GM03348 (cell line): ENCODE measurements around the gene SLC47A2.
"Not testable (repeated sequence)": the region's sequence is repeated elsewhere in the genome, so short reads cannot be mapped to it uniquely, and the experiment has no call there.

ENCODE experiments used
- DNase-seq: peaks from one replicate; pipeline ENCODE4 v3.0.0; 2012; ENCODE audit warnings: low spot score

The SLC47A2 gene

GRCh38 chr17:19716108-19717030 is at the start of gene SLC47A2:
SLC47A2 (minus strand) TSS chr17:19716584; CDS start chr17:19716555, 29 bp downstream.
- no peak for DNase-seq

- DNase-seq = no peak
Measured at GRCh38 chr17:19766016-19766415, 49.6 kb upstream of the SLC47A2 start.

- not testable (repeated sequence) for DNase-seq
Measured at GRCh38 chr17:19763991-19764390, 47.6 kb upstream of the SLC47A2 start.

GRCh38 chr17:19763416-19763815 is 47.0 kb upstream of the SLC47A2 start:
- no peak for DNase-seq

GRCh38 chr17:19762515-19762961 is 46.2 kb upstream of the SLC47A2 start:
- peak; percentile 91 for DNase-seq

GRCh38 chr17:19760746-19761145 is 44.4 kb upstream of the SLC47A2 start:
- no peak for DNase-seq

- DNase-seq = no peak
Measured at GRCh38 chr17:19759568-19760549, 43.5 kb upstream of the SLC47A2 start.

GRCh38 chr17:19757536-19758180 is 41.3 kb upstream of the SLC47A2 start:
- DNase-seq = no peak

- DNase-seq = no peak
Measured at GRCh38 chr17:19756546-19756945, 40.2 kb upstream of the SLC47A2 start.

- DNase-seq = no peak
Measured at GRCh38 chr17:19755821-19756510, 39.6 kb upstream of the SLC47A2 start.

- DNase-seq = no peak
Measured at GRCh38 chr17:19755392-19755791, 39.0 kb upstream of the SLC47A2 start.

GRCh38 chr17:19753661-19754463 is 37.5 kb upstream of the SLC47A2 start:
- peak; percentile 34 for DNase-seq

GRCh38 chr17:19753051-19753509 is 36.7 kb upstream of the SLC47A2 start:
- peak; percentile 94 for DNase-seq

GRCh38 chr17:19752216-19753050 is 36.0 kb upstream of the SLC47A2 start:
- DNase-seq = no peak

GRCh38 chr17:19750835-19751234 is 34.5 kb upstream of the SLC47A2 start:
- no peak for DNase-seq

GRCh38 chr17:19750020-19750572 is 33.7 kb upstream of the SLC47A2 start:
- no peak for DNase-seq

- DNase-seq = no peak
Measured at GRCh38 chr17:19748807-19749193, 32.4 kb upstream of the SLC47A2 start.

- DNase-seq = peak; percentile 65
Measured at GRCh38 chr17:19747829-19748806, 31.7 kb upstream of the SLC47A2 start, which contains the start of gene ALDH3A1. ALDH3A1 (minus strand) TSS chr17:19748298; CDS start chr17:19745129, 3,169 bp downstream.
